HG03045 (cell line): Measurements from ENCODE around the gene KCTD6.

Source experiments
- ATAC-seq: cut with Tn5 transposase; IDR thresholded peaks from one replicate; pipeline ENCODE4 v1.9.1; 2021; ENCODE audit warnings: mild to moderate bottlenecking, moderate library complexity; ENCODE audit not compliant: unreplicated experiment

The KCTD6 gene

DNA sequence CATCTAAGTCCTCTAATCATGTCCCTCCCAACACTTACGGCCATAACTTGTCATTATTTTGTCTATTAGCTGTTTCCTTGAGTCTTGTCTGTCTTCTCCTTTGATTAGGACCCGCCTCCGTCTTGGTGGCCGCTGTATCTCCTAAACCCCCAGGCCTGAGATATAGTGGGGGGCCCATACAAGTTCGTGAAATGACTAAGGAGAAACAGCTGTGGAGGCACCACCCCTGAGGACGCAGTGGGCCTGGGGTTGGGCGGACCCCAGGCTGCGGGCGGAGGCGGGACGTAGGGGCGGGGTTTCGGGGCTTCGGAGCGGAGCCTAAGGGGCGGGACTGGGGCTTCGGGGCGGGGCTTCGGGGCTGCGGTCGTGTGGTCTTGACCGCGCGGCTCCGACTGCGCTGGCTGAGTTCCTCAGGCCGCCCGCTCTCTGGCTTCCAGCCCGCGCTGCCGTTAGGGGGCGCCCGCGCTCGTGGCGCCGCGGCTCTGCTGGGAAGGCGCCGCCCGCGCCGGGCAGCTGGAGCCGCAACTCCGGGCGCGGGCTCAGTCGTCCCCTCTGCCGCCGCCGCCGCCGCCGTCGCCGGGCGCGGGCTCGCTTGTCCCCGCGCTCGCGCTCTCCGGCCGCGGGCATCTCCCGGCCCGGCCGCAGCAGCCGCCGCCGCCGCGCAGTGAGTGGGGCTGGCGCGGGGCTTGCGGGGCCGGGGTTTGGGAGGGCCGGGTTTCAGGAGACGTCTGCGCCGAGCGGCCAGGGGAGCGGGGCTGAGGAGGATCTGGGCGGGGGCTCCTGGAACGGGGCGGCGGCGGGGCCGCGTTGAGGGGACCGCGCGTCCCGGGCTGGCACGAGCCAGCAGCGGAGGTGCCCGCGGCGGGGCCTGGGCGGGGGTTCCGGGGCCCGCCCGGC, at the start of gene KCTD6:
Gene KCTD6 (plus strand): TSS at position 591 of the 897 bp plus-strand sequence. CDS start 6,660 bp downstream, outside the sequence.
- ATAC-seq, result peak; percentile 88

- no peak for ATAC-seq
Measured at GRCh38 chr3:58452176-58452575, 39.7 kb upstream of the KCTD6 start.

DNA sequence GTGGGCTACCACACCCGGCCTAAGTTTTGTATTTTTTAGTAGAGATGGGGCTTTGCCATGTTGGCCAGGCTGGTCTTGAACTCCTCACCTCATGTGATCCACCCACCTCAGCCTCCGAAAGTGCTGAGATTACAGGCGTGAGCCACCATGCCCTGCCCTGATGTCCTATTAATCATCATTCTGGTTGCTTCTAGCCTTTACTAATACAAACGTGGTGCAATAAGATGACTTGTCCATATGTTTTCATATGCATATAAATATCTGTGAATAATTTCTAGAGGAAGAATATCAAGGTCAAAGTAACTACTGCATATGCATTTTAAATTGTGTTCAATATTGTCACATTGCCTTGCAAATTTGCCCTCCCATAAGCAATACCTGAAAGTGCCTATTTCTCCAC, 32.7 kb upstream of the KCTD6 start:
- no peak for ATAC-seq

- ATAC-seq, result no peak
Measured at GRCh38 chr3:58462829-58463180, 29.1 kb upstream of the KCTD6 start.

DNA sequence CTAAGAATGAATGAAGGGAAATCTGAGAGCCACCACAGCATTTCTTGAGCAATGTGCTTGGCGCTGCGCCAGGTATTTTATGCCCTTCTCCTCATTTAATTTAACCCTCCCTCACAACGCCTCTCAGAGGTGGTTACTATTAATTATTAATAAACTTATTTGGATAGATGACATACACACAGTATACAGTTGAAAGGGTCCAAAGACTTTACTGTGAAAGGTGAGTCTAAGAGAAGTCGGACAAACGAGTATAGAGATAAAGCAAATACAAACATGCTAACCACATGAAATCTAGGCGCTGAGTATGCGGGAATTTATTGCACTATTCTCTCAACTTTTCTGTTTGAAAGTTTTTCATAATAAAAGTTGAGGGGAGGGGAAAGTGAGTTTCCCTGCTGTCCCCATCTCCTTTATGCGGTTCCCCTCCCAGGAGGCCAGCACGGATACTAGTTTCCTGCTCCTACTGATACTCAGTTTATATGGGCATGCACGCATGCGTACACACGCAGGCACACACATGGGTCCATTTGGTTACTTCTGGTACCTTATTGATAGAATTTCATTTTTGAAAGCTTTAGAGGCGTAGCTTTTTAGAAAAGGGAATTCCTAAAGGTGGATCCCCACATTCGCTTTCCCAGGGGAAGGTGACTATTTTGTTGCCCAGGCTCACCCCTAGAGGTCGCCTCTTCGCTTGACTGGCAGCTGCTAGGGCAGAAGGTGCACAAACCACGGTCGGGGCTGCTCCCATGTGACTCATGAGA, 28.5 kb upstream of the KCTD6 start:
- ATAC-seq, result peak; percentile 94

GRCh38 chr3:58463942-58464271, 28.0 kb upstream of the KCTD6 start:
- ATAC-seq, result no peak

DNA sequence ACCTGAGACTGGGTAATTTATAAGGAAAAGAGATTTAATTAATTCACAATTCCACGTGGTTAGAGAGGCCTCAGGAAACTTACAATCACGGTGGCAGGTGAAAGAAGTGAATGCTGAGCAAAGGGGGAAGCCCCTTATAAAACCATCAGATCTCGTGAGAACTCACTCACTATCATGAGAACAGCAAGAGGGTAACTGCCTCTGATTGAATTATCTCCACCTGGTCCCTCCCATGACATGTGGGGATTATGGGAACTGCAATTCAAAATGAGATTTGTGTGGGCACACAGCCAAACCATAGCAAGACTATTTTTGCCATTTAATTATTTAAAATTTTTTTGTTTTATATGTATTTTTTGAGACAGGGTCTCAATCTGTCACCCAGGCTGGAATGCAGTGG, 27.0 kb upstream of the KCTD6 start:
- no peak for ATAC-seq

GRCh38 chr3:58466899-58467563, 24.9 kb upstream of the KCTD6 start:
- ATAC-seq, result no peak

GRCh38 chr3:58469096-58469495, 22.8 kb upstream of the KCTD6 start:
- ATAC-seq, result no peak

DNA sequence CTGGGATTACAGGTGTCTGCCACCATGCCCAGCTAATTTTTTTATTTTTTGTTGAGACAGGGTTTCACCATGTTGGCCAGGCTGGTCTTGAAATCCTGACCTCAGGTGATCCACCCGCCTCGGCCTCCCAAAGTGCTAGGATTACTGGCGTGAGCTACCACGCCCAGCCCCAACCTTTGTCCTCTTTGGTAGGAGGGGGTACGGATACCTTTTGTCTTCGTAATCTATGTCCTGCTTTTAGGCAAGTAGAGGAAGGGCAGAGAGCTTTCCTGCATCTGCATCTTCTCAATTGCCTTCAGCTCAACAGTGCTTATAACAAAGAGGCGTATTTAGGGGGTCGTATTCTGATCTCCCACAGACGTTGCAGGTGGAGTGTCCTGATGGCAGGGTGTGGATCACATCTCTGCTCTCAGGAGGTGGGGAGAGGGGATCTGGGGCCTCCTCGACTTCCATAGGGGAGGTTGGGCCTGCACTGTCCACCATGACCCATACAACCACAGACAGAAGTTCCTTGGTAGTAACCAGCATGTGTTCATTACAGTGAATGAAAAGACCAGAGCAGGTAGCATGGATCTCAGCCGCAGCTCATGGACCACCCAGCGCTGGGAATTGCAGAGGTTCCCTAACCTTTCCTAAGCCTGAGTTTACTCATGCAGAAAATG, 21.4 kb upstream of the KCTD6 start:
- no peak for ATAC-seq

GRCh38 chr3:58471025-58471887, 20.6 kb upstream of the KCTD6 start:
- ATAC-seq, result no peak

GRCh38 chr3:58473275-58473674, 18.6 kb upstream of the KCTD6 start:
- ATAC-seq, result no peak

- no peak for ATAC-seq
Measured at GRCh38 chr3:58474348-58474911, 17.5 kb upstream of the KCTD6 start.

GRCh38 chr3:58474967-58475578, 16.8 kb upstream of the KCTD6 start:
- no peak for ATAC-seq

DNA sequence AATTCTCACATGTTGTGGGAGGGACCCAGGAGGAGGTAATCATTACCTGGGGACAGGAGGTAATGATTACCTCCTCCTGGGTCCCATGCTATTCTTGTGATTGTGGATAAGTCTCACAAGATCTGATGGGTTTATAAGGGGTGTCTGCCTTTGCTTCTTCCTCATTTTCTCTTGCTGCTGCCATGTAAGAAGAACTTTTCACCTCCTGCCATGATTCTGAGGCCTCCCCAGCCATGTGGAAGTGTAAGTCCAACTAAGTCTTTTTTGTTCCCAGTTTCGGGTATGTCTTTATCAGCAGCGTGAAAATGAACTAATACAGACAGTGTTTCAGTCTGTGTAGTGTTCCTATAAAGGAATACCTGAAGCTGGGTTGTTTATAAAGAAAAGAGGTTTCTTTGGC, 13.1 kb upstream of the KCTD6 start:
- no peak for ATAC-seq

- ATAC-seq, result no peak
Measured at GRCh38 chr3:58480309-58480708, 11.6 kb upstream of the KCTD6 start.

- ATAC-seq, result no peak
Measured at GRCh38 chr3:58482917-58483636, 8.8 kb upstream of the KCTD6 start.

DNA sequence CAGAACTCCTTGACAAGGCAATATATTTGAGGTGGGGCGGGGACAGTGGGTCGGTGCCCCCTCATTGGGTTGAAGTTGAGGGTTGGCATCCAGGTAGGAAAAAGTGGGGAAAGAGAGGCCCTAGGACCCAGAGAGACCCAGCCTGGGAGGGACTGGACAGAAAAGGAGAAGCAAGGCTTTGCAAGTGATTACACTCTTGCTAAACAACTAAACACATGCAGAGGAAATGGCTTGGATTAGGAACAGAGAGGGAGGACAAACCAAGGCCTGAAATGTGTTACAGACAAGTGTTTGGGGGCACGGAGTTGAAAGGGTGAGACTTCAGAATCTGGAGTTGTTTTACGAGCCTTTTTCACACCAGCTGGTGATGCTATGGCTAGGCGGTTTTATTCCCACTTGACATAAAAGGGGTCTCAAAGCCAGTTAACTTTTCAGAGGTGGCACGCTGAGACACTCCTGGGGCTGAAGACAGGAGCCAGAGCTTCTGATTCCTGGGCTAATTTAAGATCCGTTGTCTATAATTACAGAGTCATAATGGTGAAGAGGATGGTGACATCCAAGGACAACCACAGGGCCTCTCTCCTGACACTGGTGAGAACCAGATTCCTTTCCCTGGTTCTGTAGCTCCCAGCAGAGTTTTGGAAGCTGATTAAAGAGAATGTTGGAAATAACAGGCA, 7.7 kb upstream of the KCTD6 start:
- ATAC-seq, result no peak
